Activated effector memory CD4-positive, alpha-beta T cell treated with anti-CD3 and anti-CD28 coated beads, Interleukin-2, amount 50 U/mL, for 16 hours (primary cell): ENCODE results near the gene DCTN2.
"Not testable (repeated sequence)": the region's sequence is repeated elsewhere in the genome, so short reads cannot be mapped to it uniquely, and the experiment has no call there.

Experiments
- DNase-seq: peaks from one replicate; pipeline ENCODE4 v3.0.0-alpha.2; 2020

Gene DCTN2

DNA sequence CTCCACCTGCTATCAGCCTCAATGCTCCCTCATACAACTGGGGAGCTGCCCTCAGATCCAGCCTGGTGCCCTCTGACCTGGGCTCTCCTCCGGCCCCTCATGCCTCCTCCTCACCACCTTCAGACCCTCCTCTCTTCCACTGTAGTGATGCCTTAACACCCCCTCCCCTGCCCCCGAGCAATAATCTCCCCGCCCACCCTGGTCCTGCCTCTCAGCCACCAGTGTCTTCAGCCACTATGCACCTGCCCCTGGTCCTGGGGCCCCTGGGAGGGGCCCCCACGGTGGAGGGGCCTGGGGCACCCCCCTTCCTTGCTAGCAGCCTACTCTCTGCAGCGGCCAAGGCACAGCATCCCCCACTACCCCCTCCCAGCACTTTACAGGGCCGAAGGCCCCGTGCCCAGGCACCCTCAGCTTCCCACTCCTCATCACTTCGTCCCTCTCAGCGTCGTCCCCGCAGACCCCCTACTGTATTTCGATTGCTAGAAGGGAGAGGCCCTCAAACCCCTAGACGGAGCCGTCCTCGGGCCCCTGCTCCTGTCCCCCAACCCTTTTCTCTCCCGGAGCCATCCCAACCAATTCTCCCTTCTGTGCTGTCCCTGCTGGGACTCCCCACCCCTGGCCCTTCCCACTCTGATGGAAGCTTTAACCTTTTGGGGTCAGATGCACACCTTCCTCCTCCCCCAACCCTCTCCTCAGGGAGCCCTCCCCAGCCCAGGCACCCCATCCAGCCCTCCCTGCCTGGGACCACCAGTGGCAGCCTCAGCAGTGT lies 21.2 kb downstream of the DCTN2 start:
- no peak for DNase-seq

DNA sequence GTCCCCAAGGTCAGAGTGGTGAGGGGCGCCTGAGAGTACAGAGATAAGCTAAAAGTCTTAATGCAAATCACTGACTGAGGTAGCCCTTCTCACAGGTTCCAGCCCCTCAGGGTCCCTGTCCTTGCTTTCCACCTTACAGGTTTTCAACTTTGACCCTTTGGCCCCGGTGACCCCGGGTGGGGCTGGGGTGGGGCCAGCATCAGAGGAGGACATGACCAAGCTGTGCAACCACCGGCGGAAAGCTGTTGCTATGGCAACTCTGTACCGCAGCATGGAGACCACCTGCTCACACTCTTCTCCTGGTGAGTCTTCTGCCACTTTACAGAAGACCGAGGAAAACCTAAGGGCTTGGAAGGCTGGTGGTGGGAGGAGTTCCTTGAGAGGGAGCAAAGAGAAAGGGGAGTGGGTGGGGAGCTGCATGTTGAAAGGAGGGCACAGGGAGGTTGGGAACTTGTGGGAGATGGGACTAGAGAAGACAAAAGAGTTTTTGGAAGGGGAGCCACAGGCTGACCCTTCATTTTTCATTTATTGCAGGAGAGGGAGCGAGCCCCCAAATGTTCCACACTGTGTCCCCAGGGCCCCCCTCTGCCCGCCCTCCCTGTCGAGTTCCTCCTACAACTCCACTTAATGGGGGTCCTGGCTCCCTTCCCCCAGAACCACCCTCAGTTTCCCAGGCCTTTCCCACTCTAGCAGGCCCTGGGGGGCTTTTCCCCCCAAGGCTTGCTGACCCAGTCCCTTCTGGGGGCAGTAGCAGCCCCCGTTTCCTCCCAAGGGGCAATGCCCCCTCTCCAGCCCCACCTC lies 22.0 kb downstream of the DCTN2 start:
- no peak for DNase-seq

- no peak for DNase-seq
Measured at GRCh38 chr12:57523706-57524614, 23.0 kb downstream of the DCTN2 start.

GRCh38 chr12:57522887-57523705 lies 23.9 kb downstream of the DCTN2 start:
- DNase-seq: peak; percentile 79

DNA sequence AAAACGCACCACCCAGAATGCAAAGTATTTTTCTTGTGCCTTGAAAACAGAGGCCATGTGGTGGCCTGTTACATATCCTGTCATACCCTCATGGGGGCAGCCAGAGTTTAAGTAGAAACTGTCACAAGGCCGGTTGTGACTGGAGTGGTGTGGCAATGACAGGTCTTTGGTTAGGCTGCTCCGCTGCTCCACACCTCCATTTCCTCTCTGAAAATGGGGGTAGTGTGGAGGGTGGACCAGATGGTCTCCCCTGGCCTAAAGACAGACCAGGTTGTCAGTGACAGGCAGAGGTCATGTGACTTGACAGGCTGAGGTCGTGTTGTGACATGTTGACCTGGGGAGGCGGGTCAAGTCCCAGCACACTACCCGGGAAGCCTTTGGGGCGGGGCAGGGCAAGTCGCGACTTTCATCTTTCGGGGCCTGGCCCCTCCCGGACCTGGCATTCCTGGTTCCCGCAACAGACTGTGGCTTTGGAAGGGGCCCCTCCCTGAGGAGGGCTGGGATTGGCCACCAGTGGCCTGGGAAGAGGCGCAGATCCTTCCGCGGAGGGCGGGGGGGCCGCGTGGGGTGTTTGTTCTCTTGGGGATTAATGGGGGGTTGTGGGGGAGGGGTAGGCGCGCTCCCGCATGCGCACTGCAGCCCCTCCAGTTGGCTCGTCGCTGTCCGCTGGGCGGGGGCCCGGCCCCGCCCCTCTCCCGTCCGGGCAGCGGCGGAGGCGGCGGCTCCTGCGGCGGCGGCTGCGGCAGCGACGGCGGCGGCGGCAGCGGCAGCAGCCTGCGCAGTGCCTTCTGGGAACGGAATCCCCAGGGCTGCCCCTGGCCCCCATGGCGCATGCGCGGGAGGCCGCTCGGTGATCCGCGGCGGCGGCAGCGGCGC lies 24.7 kb downstream of the DCTN2 start, which contains the start of gene MBD6:
TSS of gene MBD6 (plus strand) at position 814 of the 876 bp plus-strand sequence. CDS start 1,480 bp downstream, outside the sequence.
- DNase-seq: peak; percentile 96

DNA sequence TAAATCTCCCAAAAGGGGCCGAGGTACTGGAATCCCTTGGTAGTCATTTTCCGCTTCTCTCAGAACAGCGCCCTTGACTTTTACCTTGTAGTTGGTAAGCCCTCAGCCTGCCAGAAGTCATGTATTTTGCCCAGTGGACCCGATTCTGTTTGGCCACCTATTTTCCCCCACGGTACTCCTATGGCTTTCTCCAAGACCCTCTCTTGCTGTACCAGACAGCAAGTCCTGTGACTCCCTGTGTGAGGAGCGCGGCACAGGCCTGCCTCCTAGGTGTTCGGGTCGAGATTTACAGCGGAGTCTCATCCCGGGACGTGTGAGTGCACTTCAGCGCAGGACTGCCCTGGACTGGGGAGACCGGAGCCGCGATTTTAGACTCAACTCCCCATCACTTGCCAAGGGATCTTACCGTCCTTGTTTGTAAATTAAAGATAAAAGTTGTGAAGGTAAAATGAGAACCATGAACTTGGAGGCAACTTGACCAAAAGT lies 25.4 kb downstream of the DCTN2 start:
- peak; percentile 75 for DNase-seq

DNA sequence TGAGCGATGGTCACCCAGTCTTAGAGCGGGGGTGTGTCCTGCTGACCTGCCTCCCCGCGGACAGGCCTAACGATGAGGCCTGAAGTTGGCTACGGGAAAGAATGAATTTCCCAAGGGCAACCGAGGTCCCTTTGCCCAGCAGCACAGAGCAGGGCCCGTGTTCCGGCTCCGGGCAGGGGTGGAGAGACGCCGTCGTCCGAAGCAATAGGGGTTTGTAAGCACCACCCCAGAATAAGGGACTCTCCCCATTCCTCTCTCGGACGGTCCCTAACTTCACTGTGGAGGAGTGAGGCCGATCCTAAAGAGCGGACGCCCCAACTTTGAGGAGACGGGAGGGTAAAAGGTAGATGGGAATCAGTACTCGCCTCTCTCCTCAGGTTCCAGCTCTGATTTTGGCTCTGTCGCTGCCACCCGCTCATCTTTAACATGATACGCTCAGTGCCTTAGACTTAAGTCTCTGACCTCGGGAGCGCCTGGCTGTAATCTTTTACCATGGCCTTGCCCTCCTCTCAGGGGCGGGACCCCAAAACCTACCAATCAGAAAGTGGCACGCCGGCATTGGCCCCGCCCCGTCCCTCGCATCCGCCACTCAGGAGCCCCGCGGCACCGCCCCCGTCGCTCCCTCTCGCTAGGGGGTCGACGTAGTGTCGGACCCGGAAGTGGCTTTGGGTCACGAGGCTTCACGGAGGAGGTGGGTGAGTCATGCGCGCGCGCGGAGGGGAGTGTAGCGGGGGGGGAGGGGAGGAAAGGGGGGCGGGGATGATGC lies 26.8 kb downstream of the DCTN2 start, which contains the start of gene DDIT3:
TSS of gene DDIT3 (minus strand) at position 462 of the 766 bp plus-strand sequence. CDS start 3,108 bp downstream, outside the sequence.
- peak; percentile 100 for DNase-seq

- peak; percentile 73 for DNase-seq
Measured at GRCh38 chr12:57519796-57520052, 27.3 kb downstream of the DCTN2 start.

DNA sequence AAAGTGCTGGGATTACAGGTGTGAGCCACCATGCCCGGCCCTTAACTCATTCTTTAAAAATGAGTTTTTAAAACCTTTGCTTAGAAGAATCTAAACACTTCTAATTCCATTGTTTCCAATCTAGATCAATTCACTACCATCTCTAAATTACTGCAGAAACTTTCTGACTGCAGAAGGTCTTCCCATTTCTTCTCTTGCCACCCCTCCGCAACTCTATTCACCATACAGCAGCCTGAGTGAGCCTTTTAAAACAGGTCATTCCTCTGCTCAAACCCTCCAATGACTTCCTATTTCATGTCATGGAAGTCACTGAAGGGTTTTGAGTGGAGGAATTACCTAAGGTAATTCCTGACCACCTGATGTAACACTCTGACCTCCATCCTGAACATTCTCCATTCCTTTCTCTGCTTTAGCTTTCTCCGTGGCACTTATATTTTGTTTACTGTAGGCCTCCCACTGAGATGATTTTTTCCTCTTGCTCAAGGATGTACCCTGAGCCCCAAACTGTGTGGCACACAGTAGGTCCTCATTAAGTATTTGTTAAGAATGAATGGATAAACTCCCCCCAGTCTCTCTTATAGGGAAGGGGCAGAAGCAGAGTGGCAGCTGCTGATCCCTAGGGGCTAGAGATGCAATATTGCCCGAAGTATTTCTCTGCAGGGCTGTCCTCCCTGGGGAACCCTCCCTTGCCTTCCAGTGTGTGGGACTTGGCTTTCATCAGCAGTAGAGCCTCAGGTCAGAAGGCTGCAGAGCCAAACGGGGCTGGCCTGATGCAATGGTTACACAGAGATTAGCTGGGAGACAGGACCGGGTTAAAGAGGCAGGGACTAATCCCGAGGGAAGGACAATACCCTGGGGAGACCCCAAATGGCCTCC lies 27.8 kb downstream of the DCTN2 start:
- DNase-seq: no peak

DNA sequence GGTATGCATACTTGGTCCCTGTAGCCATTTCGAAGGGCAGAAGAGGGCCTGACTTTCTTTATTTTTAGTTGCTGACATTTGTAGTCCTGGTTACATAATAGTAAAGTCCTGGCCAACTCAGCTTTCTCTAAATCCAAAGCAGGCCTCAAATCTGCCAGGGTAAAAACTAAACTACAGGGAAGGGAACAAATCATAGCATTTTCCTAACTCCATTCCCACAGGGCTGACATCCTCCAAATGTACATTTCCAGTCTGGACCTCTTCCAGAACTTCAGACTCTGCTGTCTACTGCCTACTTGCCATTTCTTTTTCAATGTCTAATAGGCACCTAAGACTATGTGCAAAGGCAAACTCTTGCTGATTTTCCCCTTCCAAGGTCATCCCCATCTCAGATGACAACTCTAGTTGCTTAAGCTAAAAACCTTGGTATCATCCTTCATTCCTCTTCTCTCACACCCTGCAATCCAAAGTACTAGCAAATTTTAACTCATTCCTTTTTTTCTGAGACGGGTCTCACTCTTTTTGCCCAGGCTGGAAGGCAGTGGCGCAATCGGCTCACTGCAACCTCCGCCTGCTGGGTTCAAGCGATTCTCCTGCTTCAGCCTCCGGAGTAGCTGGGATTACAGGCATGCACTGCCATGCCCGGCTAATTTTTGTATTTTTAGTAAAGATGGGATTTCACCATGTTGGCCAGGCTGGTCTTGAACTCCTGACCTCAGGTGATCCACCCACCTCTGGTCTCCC lies 28.6 kb downstream of the DCTN2 start:
- DNase-seq: no peak

DNA sequence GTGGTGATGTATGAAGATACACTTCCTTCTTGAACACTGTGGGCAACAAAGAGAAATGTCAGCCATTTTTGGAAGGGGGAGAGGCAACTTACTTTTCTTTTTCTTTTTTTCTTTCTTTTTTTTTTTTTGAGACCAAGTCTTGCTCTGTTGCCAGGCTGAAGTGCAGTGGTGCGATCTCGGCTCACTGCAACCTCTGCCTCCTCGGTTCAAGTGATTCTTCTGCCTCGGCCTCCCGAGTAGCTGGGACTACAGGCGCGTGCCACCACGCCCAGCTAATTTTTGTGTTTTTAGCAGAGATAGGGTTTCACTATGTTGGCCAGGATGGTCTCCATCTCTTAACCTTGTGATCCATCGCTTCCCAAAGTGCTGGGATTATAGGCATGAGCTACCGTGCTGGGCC lies 29.3 kb downstream of the DCTN2 start:
- not testable (repeated sequence) for DNase-seq

DNA sequence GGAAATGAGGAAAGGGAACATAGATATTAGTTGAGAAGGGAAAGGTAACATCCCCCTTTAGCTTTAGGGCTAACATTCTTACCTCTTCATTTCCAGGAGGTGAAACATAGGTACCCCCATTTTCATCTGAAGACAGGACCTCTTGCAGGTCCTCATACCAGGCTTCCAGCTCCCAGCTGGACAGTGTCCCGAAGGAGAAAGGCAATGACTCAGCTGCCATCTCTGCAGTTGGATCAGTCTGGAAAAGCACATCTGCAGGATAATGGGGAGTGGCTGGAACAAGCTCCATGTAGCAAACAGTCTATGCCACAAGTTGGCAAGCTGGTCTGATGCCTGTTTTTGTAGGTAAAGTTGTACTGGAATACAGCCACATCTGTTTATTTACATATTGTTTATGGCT lies 29.8 kb downstream of the DCTN2 start:
- no peak for DNase-seq

DNA sequence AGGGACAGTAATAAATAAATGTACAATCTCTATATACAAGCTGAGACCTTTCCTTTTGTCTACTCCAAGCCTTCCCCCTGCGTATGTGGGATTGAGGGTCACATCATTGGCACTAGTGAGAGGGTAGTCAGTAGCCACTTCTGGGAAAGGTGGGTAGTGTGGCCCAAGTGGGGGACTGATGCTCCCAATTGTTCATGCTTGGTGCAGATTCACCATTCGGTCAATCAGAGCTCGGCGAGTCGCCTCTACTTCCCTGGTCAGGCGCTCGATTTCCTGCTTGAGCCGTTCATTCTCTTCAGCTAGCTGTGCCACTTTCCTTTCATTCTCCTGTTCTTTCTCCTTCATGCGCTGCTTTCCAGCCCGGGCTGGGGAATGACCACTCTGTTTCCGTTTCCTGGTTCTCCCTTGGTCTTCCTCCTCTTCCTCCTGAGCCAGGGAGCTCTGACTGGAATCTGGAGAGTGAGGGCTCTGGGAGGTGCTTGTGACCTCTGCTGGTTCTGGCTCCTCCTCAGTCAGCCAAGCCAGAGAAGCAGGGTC lies 30.3 kb downstream of the DCTN2 start:
- no peak for DNase-seq

DNA sequence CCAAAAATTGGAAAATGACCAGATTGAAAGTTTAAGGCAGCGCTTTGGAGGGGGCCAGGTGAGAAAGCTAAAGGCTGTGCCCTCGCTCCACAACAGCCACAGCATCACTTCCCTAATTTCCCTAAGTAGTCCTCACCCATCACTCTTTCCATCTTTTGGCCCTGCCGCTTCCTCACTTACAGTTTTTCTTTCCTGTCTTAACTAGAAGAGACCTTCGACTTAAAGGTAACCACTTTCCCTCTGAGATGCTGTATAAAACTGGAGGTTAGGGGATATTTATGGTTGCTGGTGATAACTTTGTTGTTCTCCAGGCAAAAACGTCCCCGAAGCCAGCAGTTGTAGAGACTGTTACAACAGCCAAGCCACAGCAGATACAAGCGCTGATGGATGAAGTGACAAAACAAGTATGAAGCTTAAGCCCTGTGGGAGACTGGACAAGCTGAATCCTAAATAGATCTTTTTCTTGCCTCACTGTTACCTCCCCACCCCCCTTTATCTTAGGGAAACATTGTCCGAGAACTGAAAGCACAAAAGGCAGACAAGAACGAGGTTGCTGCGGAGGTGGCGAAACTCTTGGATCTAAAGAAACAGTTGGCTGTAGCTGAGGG lies 31.0 kb downstream of the DCTN2 start:
- no peak for DNase-seq

DNA sequence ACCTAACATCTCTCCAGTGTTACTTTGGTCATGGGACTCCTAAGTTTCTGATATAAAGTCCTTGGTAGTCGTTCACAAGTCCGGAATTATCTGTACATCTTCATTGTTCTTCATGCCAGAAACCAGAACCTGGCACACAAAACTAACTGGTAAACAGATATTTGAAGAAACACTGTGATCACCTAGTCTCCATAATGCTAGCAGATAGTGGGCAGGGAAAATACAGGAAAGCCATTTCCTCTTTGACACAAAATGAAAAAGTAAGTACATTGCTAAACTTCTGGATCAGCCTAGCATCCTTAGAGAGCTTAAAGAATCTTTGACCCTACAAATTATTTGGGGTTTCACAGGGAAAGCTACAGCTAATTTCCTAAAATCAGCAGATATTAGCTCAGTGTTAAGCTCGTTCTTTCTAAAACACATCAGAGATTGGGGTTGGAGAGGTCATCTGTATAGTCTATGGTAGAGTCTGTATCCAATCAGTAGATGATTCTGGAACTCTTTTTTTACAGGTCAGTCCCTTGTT lies 31.5 kb downstream of the DCTN2 start:
- no peak for DNase-seq

DNA sequence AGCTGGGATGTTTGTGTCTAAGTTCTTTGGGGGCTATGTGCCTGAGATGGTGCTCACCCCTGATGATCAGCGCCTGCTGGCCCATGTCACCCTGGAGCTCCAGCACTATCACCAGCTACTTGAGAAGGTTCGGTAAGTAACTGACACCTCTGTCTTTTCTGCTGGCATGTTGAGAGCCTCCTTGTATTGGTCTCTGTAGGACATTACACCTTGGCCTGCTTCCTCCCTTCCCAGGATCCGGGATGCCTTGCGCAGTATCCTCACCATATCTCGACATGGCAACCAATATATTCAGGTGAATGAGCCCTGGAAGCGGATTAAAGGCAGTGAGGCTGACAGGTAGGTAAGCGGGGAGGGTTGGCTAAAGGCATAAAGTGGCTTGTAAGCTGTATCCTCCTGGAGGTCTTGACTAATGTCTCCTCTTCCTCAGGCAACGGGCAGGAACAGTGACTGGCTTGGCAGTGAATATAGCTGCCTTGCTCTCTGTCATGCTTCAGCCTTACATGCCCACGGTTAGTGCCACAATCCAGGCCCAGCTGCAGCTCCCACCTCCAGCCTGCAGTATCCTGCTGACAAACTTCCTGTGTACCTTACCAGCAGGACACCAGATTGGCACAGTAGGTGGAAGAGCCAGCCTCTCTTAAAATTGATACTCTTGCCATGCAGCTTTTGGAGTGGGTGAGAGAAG lies 32.1 kb downstream of the DCTN2 start:
- no peak for DNase-seq

- DNase-seq: not testable (repeated sequence)
Measured at GRCh38 chr12:57514246-57514645, 32.7 kb downstream of the DCTN2 start.
